GM21526 (cell line): Measurements from ENCODE around the gene STAG2.

Source experiments
- ATAC-seq: cut with Tn5 transposase; IDR thresholded peaks from one replicate; pipeline ENCODE4 v1.9.1; 2021; ENCODE audit warnings: moderate library complexity; ENCODE audit not compliant: unreplicated experiment, low FRiP score

The STAG2 gene

DNA sequence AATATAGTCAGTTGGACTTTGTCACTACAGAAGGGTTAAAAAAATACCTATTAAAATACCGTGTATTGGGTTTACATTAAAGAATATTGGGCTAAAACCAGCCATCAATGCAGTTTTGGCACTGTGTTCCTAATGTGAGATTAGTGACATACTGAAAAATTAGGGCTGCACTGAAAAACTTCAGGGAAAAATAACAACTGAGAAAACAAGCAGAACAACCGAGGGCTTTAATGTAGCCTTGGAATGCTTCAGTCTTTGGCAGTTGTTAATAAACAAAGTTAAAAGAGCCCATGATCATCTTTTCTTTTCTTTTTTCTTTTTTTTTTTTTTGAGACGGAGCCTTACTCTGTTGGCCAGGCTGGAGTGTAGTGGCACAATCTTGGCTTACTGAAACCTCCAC lies 12.4 kb downstream of the STAG2 start:
- no peak for ATAC-seq

GRCh38 chrX:123975180-123975579 lies 13.7 kb downstream of the STAG2 start:
- ATAC-seq, result no peak

DNA sequence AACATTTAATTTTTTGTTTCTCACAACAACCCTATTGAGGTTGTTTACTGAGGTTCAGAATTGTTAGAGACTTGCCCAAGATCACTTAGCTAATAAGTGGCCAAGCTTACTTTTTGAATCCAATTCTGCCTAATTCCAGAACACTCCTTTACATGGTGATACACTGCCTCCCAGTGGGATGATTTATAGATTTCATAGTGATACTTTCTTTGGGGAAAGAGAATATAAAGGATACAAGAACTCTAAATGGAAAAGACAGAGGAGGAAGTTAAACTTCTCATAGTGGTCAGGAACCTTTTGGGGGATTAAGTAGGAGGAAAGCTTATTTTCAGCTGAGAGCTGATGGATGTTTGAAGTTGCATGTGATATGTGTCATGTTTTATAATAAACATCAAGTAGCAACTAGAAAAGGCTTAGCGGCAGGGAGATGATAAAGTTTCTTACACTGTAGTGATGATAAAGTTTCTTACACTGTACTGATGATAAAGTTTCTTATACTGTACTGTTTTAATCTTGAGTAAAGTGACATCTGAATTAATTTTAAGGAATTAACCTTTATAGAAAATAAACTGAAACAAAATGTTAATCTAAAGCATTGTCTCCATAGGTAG lies 15.3 kb downstream of the STAG2 start:
- ATAC-seq, result no peak

- no peak for ATAC-seq
Observed at GRCh38 chrX:123983240-123983639, 21.7 kb downstream of the STAG2 start.

GRCh38 chrX:123986377-123986776 lies 24.9 kb downstream of the STAG2 start:
- no peak for ATAC-seq

GRCh38 chrX:123988423-123989111 lies 27.1 kb downstream of the STAG2 start:
- ATAC-seq, result no peak

GRCh38 chrX:123989235-123989634 lies 27.7 kb downstream of the STAG2 start:
- no peak for ATAC-seq

DNA sequence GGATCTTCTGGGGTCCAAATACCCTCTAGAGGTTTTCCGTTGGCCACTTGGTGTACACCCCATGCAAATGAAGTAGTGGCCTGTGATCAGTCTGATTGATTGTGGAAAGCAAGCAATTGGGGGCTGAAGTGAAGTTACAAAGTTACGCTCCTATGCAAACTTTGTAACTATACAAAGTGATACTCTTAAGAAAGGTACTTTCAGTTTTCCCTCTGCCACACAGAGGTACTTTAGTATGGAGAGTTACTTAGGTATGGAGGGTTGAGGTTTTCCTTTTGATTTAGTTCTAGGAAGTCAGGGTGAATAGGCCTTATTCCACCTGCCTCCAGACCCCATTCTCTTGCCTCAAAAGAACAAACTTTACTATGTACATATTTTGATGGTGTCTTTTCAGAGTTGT lies 28.7 kb downstream of the STAG2 start:
- ATAC-seq, result no peak

DNA sequence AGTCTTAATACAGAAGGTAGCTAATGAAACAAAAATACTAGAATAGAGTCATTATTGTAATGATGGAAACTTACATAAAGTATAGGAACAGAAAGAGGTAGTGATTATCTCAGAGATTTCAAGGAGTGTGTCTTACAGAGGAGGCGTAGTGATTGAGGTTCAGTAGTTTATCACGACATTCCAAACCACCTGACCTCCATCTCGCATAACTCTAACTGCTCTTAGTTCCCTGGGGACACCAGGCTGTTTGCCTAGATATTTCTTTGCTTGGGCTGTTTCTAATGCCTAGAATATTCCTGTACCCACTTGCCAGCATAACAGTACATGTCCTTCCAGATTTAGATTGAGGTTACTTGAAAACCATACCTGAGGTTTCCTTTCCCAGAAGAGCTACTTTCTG lies 29.1 kb downstream of the STAG2 start:
- ATAC-seq, result no peak

DNA sequence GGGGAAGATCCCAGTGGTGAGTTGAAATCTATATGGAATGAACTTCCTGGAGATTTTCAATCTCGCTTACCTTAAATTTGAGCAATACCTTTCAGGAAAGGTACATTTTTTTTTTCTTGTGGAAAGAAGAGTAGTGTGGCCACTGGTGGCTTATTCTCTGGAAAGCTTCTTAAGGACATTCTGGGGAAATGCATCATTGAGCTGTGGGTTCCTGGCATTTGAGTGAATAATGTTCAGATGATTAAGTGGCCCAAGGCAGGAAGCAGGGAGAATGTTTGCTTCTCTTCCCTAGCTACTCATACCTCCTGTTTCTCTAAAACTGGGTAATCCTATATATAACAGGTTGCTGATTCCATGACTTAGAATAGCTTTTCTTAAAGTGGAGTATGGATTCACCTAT lies 31.8 kb downstream of the STAG2 start:
- no peak for ATAC-seq

DNA sequence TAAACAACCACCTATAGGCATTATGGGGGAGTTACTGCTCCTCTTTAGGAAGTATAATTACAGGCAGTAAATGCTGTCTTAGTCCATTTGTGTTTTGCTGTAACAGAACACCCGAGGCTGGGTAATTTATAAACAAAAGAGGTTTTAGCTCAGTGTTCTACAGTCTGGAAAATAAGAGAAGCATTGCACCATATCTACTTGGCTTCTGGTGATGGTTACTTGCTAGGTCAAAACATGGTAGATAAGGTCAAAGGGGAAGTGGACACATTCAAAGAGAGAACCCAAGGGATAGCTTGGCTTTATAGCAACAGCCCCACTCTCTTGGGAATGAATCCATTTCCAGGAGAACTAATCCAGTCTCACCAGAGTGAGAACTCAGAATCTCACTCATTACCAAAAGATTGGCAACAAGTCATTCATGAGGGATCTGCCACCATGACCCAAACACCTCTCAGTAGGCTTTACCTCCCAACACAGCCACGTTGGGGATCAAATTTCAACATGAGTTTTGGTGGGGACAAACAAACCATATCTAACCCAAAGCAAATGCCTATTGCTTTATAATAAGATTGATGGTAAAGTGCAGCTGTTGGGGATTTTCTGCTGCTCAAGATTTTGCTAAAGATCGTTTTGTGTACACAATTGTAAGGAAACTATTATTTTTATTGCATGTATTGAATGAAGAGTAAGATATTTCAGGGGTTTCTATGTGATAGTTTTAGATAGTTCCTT lies 32.6 kb downstream of the STAG2 start:
- no peak for ATAC-seq

DNA sequence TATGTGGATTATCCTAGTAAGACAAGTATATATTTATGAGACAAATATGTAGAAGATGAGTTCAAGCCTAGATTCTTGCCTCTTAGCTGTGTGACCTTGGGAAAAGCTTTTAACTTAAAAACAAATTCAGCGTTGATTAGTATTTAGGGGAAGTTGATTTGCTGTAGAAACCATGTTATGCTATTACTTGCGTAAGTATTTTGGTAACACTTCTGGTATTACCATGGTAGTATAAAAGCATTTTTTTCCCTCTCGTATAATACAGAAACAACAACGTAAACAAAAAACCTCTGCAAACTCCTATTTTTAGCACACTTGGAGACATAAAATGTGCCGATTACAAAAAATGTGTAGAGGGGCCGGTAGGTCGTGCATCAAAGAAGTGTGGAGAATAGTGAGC lies 33.2 kb downstream of the STAG2 start:
- no peak for ATAC-seq

- no peak for ATAC-seq
Observed at GRCh38 chrX:124001581-124001980, 40.1 kb downstream of the STAG2 start.

DNA sequence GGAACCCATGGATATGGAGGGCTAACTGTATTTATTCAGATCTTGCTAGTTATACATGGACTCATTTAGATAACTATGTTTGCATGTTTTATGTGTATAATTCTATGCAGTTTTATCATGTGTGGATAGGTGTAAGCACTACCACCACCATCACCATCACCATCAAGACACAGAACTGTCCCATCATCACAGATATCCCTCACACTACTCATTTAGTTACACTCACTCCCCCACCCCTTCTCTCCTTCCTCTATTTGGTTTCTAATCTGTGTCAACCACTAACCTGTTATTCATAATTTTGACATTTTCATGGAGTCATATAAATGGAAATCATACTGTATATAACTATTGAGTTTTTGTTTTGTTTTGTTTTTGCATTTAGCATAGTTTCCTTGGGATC lies 43.7 kb downstream of the STAG2 start:
- ATAC-seq, result no peak

DNA sequence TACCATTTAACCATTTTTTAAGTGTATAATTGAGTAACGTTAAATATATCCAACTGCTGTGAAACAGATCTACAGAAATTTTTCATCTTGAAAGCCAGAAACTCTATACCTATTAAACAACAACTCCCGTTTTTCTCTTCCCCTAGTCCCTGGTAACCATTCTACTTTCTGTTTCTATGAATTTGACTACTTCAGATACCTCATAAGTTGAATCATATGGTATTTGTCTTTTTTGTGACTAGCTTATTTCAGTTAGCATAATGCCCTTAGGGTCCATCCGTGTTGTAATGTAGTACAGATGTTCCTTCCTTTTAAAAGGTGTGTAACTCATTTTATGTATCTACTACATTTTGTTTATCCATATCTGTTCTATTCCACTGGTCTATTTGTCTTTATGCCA lies 48.7 kb downstream of the STAG2 start:
- no peak for ATAC-seq

DNA sequence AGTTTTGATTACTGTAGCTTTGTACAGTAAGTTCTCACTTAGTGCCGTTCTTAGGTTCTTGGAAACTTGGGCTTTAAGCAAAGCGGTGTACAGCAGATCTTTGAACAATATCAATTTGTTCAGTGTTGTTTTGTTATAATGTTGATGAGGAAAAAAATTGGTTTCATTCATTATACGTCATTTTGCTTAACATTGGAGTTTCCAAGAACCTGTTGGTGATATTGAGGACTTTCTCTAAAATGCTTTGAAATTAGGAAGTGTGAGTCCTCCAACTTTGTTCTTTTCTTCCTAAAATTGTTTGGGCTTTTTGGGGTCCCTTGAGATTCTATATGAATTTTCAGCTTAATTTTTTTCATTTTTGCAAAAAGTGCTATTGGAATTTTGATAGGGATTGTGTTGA lies 49.1 kb downstream of the STAG2 start:
- ATAC-seq, result no peak

- ATAC-seq, result no peak
Observed at GRCh38 chrX:124015721-124016120, 54.2 kb downstream of the STAG2 start.

GRCh38 chrX:124016825-124017224 lies 55.3 kb downstream of the STAG2 start:
- ATAC-seq, result no peak

GRCh38 chrX:124018023-124018422 lies 56.5 kb downstream of the STAG2 start:
- no peak for ATAC-seq

- no peak for ATAC-seq
Observed at GRCh38 chrX:124023838-124024238, 62.3 kb downstream of the STAG2 start.

GRCh38 chrX:124026529-124026928 lies 65.0 kb downstream of the STAG2 start:
- no peak for ATAC-seq

- no peak for ATAC-seq
Observed at GRCh38 chrX:124028182-124028581, 66.7 kb downstream of the STAG2 start.
